HepG2 (cell line): ENCODE data around the gene JPH4. TPM values are rescaled to one million over a fixed set of nuclear protein-coding genes. Genes with fewer than 3 reads are reported as not detected.

Experiments
- HBP1 ChIP-seq: IDR thresholded peaks from 2 replicates; pipeline ENCODE4 v1.6.1; 2016; ENCODE audit warnings: low read depth, control low read depth
- HMG20A ChIP-seq: IDR thresholded peaks from 2 replicates; pipeline ENCODE4 v1.6.1; 2016; ENCODE audit warnings: borderline replicate concordance
- MLX ChIP-seq: IDR thresholded peaks from 2 replicates; pipeline ENCODE4 v1.6.1; 2016
- MTF2 ChIP-seq: sonication (generic); formaldehyde crosslinking; IDR thresholded peaks from 2 replicates; pipeline ENCODE4 v1.5.0; 2020; ENCODE audit warnings: missing genetic modification reagents, borderline replicate concordance
- POLR2AphosphoS5 ChIP-seq: IDR thresholded peaks from 2 replicates; pipeline ENCODE4 v1.6.1; 2012; ENCODE audit warnings: low read depth, low read length
- RAD21 ChIP-seq: fragments of 450-650 bp; formaldehyde crosslinking; IDR thresholded peaks from 2 replicates; pipeline ENCODE4 v1.5.0; 2020; ENCODE audit warnings: mild to moderate bottlenecking
- SNRNP70 ChIP-seq: fragments of 200-400 bp; formaldehyde crosslinking; IDR thresholded peaks from 2 replicates; pipeline ENCODE4 v1.6.1; 2017; ENCODE audit warnings: mild to moderate bottlenecking, low read depth, low read length, moderate library complexity
- SRSF9 ChIP-seq: fragments of 200-400 bp; formaldehyde crosslinking; IDR thresholded peaks from 2 replicates; pipeline ENCODE4 v1.6.1; 2018; ENCODE audit warnings: borderline replicate concordance, mild to moderate bottlenecking, low read depth, low read length; ENCODE audit not compliant: insufficient read depth, poor library complexity, severe bottlenecking
- TBX2 ChIP-seq: sonication (generic); formaldehyde crosslinking; IDR thresholded peaks from 2 replicates; pipeline ENCODE4 v1.5.0; 2020; ENCODE audit warnings: missing genetic modification reagents, mild to moderate bottlenecking, borderline replicate concordance
- TCF7 ChIP-seq: sonication (generic); IDR thresholded peaks from 2 replicates; pipeline ENCODE4 v1.6.1; 2016; ENCODE audit warnings: antibody characterized with exemption, low read depth
- THAP8 ChIP-seq: sonication (generic); formaldehyde crosslinking; IDR thresholded peaks from 2 replicates; pipeline ENCODE4 v1.5.1; 2020; ENCODE audit warnings: missing genetic modification reagents, mild to moderate bottlenecking, borderline replicate concordance
- ZFP36L1 ChIP-seq: sonication (generic); formaldehyde crosslinking; IDR thresholded peaks from 2 replicates; pipeline ENCODE4 v1.8.0; 2022; ENCODE audit warnings: mild to moderate bottlenecking, missing genetic modification reagents, moderate library complexity
- ZNF12 ChIP-seq: sonication (generic); formaldehyde crosslinking; IDR thresholded peaks from 2 replicates; pipeline ENCODE4 v1.5.0; 2020; ENCODE audit warnings: missing genetic modification reagents
- ZNF18 ChIP-seq: sonication (generic); formaldehyde crosslinking; IDR thresholded peaks from 2 replicates; pipeline ENCODE4 v1.8.0; 2022; ENCODE audit warnings: mild to moderate bottlenecking, missing genetic modification reagents; ENCODE audit not compliant: insufficient replicate concordance
- ZNF263 ChIP-seq: sonication (generic); formaldehyde crosslinking; IDR thresholded peaks from 2 replicates; pipeline ENCODE4 v1.4.0; 2020; ENCODE audit warnings: missing genetic modification reagents
- ZNF276 ChIP-seq: sonication (generic); formaldehyde crosslinking; IDR thresholded peaks from 2 replicates; pipeline ENCODE4 v1.4.0; 2020; ENCODE audit warnings: mild to moderate bottlenecking, low read depth, missing genetic modification reagents
- ZNF670 ChIP-seq: sonication (generic); formaldehyde crosslinking; IDR thresholded peaks from 2 replicates; pipeline ENCODE4 v1.8.0; 2022; ENCODE audit warnings: mild to moderate bottlenecking, missing genetic modification reagents, borderline replicate concordance
- ZNF75D ChIP-seq: sonication (generic); formaldehyde crosslinking; IDR thresholded peaks from 2 replicates; pipeline ENCODE4 v1.8.1; 2023; ENCODE audit warnings: missing genetic modification reagents, mild to moderate bottlenecking, borderline replicate concordance
- ZNF761 ChIP-seq: sonication (generic); formaldehyde crosslinking; conservative IDR thresholded peaks from 2 replicates; pipeline ENCODE4 v1.4.0; 2020; ENCODE audit warnings: mild to moderate bottlenecking, missing genetic modification reagents
- polyA plus RNA-seq, 8 experiments: library from polyadenylated mRNA; depleted of rRNA in 3 of 8; stranded (reverse) in 7 of 8; unstranded in 1 of 8; fragments of >200 nt; fragmentation: Illumina TruSeq in 4 of 8; extraction: Trizol in 4 of 8; gene quantifications; 2 replicates each; pipeline versions ENCODE4 v1.2.1 to v1.2.3, GENCODE V29; 2011 to 2016; ENCODE audit warnings: low read depth in 4 of 8, missing spikeins in 1 of 8, mixed read lengths in 1 of 8; ENCODE audit not compliant: insufficient read depth in 1 of 8
- total RNA-seq, 5 experiments: library from RNA; depleted of rRNA; stranded (reverse); fragments of >200 nt; fragmentation: Illumina TruSeq; extraction: Trizol; gene quantifications; 2 replicates each; pipeline ENCODE4 v1.2.3, GENCODE V29; 2016; ENCODE audit warnings: low read depth in 1 of 5

The JPH4 gene
- total and polyA plus RNA-seq, 2 of the 13 experiments (the other 11 are each of a cell fraction or from before 2014, with no cell fraction given): 0.08 to 0.22 TPM

- TF ChIP-seq ZNF12 (CRISPR knock-in tag) (peak; percentile 78), SNRNP70 (no peak), ZNF276 (CRISPR knock-in tag) (no peak), ZNF18 (peak; percentile 61), ZNF670 (CRISPR knock-in tag) (no peak), SRSF9 (no peak), ZFP36L1 (CRISPR knock-in tag) (no peak), ZNF75D (CRISPR knock-in tag) (no peak), TBX2 (no peak; the same call in 1 of the 2 replicates), RAD21 (CRISPR knock-in tag) (no peak), ZNF761 (CRISPR knock-in tag) (peak; percentile 87; the same call in 1 of the 2 replicates), POLR2AphosphoS5 (peak; percentile 59; the same call in 1 of the 2 replicates), HBP1 (CRISPR knock-in tag) (no peak; the same call in 1 of the 2 replicates), MTF2 (peak; percentile 62), ZNF263 (CRISPR knock-in tag) (peak; percentile 52; the same call in 1 of the 2 replicates), MLX (CRISPR knock-in tag) (no peak), HMG20A (CRISPR knock-in tag) (peak; percentile 72; the same call in 1 of the 2 replicates), THAP8 (CRISPR knock-in tag) (no peak), TCF7 (peak; percentile 22; the same call in 1 of the 2 replicates)
Measured at GRCh38 chr14:23610090-23610814, 31.7 kb upstream of the JPH4 start (continued).
